ENCODE measurements around the gene PPP1R12A. TPM values are rescaled to one million over a fixed set of nuclear protein-coding genes. Genes with fewer than 3 reads are reported as not detected.

PPP1R12A gene
- polyA plus RNA-seq, 2 of the 4 experiments (the other 2 are of a cell fraction), result 28.0 to 74.8 TPM

DNA sequence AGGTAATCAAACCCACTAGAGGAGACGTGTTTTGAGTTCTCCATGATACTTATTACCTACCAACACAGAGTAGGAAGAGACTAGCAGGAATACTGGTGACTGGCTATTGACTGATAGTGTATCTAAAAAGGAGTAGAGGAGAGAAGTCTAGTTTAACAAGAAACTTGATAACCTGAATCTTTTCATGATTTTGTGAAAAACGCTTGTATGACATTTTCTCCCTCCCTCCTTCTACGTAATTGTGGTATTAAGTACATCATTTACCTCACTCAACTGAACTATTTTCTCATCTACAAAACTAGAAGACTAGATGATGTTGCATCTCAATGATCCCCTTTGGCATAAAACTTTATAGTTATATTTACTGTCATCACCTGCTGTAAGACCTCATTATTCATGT is 107.4 kb downstream of the PPP1R12A start:
- Histone ChIP-seq H3K9me3 (no peaks in the 10 kb centered on the region), H3K4me1 (no peaks in the 10 kb centered on the region), H3K27ac (no peak overlapping the region), H3K4me2 (no peak overlapping the region), H3K4me3 (no peak overlapping the region)
- ChIA-PET CTCF (no interaction called here), POLR2A (no interaction called here)
- FAIRE-seq (no peak), DNase-seq (ENCODE audit: low read depth in 1 of 2, low spot score in 1 of 2) (no peak), ATAC-seq (no peak)
- WGBS (ENCODE audit: missing lambda C conversion rate), result 90% methylated on average over 3 of the region's 3 CpGs
- TF ChIP-seq MAFK (IDR thresholded peaks at IDR 0.05; ENCODE audit: partially characterized antibody) (peak; percentile 62), NPAS2 (CRISPR knock-in tag; IDR thresholded peaks at IDR 0.05; ENCODE audit: borderline replicate concordance) (no peak)

- POLR2A ChIA-PET, result no interaction called here
- 95% methylated on average over 6 of the region's 6 CpGs for WGBS (ENCODE audit: missing lambda C conversion rate)
- Histone ChIP-seq H3K9me3 (no peaks in the 10 kb centered on the region), H3K4me3 (no peak overlapping the region), H3K27ac (no peak overlapping the region), H3K4me2 (no peak overlapping the region), H3K4me1 (no peaks in the 10 kb centered on the region)
- CTCF ChIA-PET, result interaction anchor here (0.6 kb wide), 1 partner anchor 37 kb away, joined by 4 read pairs; no protein-coding TSS in a partner anchor
- FAIRE-seq (no peak), ATAC-seq (no peak), DNase-seq (ENCODE audit: low read depth in 1 of 2, low spot score in 1 of 2) (no peak)
- TF ChIP-seq EHF (CRISPR knock-in tag; IDR thresholded peaks at IDR 0.05) (no peak), POLR2AphosphoS2 (conservative IDR thresholded peaks at IDR 0.05; ENCODE audit: low read length) (no peak), RFX5 (IDR thresholded peaks at IDR 0.05) (no peak)
Observed at GRCh38 chr12:79826267-79827128, 108.4 kb downstream of the PPP1R12A start.

DNA sequence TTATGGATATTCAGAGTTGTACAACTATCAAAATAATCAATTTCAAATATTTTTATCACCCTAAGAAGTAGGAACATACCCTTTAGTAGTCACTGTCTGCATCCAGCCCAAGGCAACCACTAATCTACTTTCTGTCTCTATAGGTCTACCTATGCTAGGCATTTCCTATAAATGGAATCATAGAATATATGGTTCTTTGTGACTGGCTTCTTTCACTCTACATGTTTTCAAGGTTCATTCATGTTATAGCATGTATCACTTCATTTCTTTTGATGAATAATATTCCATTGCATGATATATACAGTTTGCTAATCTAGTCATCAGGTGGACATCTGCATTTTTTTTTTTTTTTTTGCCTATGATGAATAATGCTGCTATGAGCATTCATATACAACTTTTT is 112.4 kb downstream of the PPP1R12A start:
- Histone ChIP-seq H3K4me2 (no peak overlapping the region), H3K27ac (no peak overlapping the region), H3K4me3 (no peak overlapping the region), H3K4me1 (no peaks in the 10 kb centered on the region), H3K9me3 (no peaks in the 10 kb centered on the region)
- DNase-seq (ENCODE audit: low read depth in 1 of 2, low spot score in 1 of 2) (no peak), FAIRE-seq (no peak), ATAC-seq (no peak)
- CTCF ChIA-PET, result no interaction called here
- POLR2A ChIA-PET, result no interaction called here
- TF ChIP-seq, protein P1, sequence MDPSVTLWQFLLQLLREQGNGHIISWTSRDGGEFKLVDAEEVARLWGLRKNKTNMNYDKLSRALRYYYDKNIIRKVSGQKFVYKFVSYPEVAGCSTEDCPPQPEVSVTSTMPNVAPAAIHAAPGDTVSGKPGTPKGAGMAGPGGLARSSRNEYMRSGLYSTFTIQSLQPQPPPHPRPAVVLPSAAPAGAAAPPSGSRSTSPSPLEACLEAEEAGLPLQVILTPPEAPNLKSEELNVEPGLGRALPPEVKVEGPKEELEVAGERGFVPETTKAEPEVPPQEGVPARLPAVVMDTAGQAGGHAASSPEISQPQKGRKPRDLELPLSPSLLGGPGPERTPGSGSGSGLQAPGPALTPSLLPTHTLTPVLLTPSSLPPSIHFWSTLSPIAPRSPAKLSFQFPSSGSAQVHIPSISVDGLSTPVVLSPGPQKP (IDR thresholded peaks at IDR 0.05; ENCODE audit: low read depth, low read length), result no peak
- TF ChIP-seq JUNB (IDR thresholded peaks at IDR 0.05), result no peak
- TF ChIP-seq EHMT2 (IDR thresholded peaks at IDR 0.05; ENCODE audit: low read depth), result no peak
- TF ChIP-seq, protein P2, sequence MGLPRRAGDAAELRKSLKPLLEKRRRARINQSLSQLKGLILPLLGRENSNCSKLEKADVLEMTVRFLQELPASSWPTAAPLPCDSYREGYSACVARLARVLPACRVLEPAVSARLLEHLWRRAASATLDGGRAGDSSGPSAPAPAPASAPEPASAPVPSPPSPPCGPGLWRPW (IDR thresholded peaks at IDR 0.05), result no peak
- no peak for TF ChIP-seq FOSB (CRISPR knock-in tag; IDR thresholded peaks at IDR 0.05)
- TF ChIP-seq, protein P3, sequence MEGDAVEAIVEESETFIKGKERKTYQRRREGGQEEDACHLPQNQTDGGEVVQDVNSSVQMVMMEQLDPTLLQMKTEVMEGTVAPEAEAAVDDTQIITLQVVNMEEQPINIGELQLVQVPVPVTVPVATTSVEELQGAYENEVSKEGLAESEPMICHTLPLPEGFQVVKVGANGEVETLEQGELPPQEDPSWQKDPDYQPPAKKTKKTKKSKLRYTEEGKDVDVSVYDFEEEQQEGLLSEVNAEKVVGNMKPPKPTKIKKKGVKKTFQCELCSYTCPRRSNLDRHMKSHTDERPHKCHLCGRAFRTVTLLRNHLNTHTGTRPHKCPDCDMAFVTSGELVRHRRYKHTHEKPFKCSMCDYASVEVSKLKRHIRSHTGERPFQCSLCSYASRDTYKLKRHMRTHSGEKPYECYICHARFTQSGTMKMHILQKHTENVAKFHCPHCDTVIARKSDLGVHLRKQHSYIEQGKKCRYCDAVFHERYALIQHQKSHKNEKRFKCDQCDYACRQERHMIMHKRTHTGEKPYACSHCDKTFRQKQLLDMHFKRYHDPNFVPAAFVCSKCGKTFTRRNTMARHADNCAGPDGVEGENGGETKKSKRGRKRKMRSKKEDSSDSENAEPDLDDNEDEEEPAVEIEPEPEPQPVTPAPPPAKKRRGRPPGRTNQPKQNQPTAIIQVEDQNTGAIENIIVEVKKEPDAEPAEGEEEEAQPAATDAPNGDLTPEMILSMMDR (IDR thresholded peaks at IDR 0.05), result no peak
- TF ChIP-seq SMC3 (IDR thresholded peaks at IDR 0.05), result no peak
- no peak for TF ChIP-seq HDAC2 (IDR thresholded peaks at IDR 0.05)
- no peak for TF ChIP-seq RFX5 (IDR thresholded peaks at IDR 0.05)
- no peak for TF ChIP-seq EP300 (IDR thresholded peaks at IDR 0.05)
- no peak for TF ChIP-seq CBX8 (IDR thresholded peaks at IDR 0.05)
- TF ChIP-seq ZSCAN20 (CRISPR knock-in tag; IDR thresholded peaks at IDR 0.05), result no peak
- TF ChIP-seq MYC (IDR thresholded peaks at IDR 0.05; ENCODE audit: borderline replicate concordance, low read length), result no peak
- no peak for TF ChIP-seq NPAS2 (CRISPR knock-in tag; IDR thresholded peaks at IDR 0.05; ENCODE audit: borderline replicate concordance)

- no peaks in the 10 kb centered on the region for H3K9me3 ChIP-seq
- no peak overlapping the region for H3K27ac ChIP-seq
- ATAC-seq (no peak), DNase-seq (ENCODE audit: low read depth in 1 of 2, low spot score in 1 of 2) (no peak), FAIRE-seq (no peak)
- ChIA-PET CTCF (no interaction called here), POLR2A (no interaction called here)
- 90% methylated on average over 3 of the region's 3 CpGs for WGBS (ENCODE audit: missing lambda C conversion rate)
- H3K4me2 ChIP-seq, result no peak overlapping the region
- no peaks in the 10 kb centered on the region for H3K4me1 ChIP-seq
- no peak overlapping the region for H3K4me3 ChIP-seq
- TF ChIP-seq, protein P4, sequence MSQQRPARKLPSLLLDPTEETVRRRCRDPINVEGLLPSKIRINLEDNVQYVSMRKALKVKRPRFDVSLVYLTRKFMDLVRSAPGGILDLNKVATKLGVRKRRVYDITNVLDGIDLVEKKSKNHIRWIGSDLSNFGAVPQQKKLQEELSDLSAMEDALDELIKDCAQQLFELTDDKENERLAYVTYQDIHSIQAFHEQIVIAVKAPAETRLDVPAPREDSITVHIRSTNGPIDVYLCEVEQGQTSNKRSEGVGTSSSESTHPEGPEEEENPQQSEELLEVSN (IDR thresholded peaks at IDR 0.05; ENCODE audit: borderline replicate concordance, low read depth), result no peak
- TF ChIP-seq MAZ (IDR thresholded peaks at IDR 0.05; ENCODE audit: borderline replicate concordance, low read depth, low read length), result no peak
- no peak for TF ChIP-seq TFCP2L1 (CRISPR knock-in tag; IDR thresholded peaks at IDR 0.05)
- TF ChIP-seq ZFP36 (IDR thresholded peaks at IDR 0.05; ENCODE audit: borderline replicate concordance, partially characterized antibody), result no peak
- no peak for TF ChIP-seq HOXA7 (CRISPR knock-in tag; IDR thresholded peaks at IDR 0.05)
- TF ChIP-seq EP300 (IDR thresholded peaks at IDR 0.05), result no peak
- TF ChIP-seq USF2 (IDR thresholded peaks at IDR 0.05), result no peak
- TF ChIP-seq RFX5 (IDR thresholded peaks at IDR 0.05), result no peak
Observed at GRCh38 chr12:79818856-79819255, 116.0 kb downstream of the PPP1R12A start.
